Measurements from ENCODE around the gene MSS51. TPM values are rescaled to one million over a fixed set of nuclear protein-coding genes. Genes with fewer than 3 reads are reported as not detected.

The MSS51 gene
- total RNA-seq, 1 experiment from 2014 or later: 2.3 TPM

- no peak overlapping the region for H3K27ac ChIP-seq (ENCODE audit: low read length)
- H3K9me3 ChIP-seq (ENCODE audit: control insufficient read depth, insufficient read depth, low read depth, low read length): no peaks in the 10 kb centered on the region
- ChIA-PET POLR2A (no interaction called here), CTCF (no interaction called here)
- ATAC-seq (no peak), DNase-seq (ENCODE audit: low read depth, low spot score) (no peak)
- no peak for TF ChIP-seq TCF7L2 (IDR thresholded peaks at IDR 0.05; ENCODE audit: low read depth, low read length)
- no peak for TF ChIP-seq CTCF (IDR thresholded peaks at IDR 0.05)
- TF ChIP-seq REST (IDR thresholded peaks at IDR 0.05; ENCODE audit: insufficient read depth in 1 of 2, low read depth in 2 of 2, low read length in 1 of 2): no peak
- no peak for TF ChIP-seq SIN3A (IDR thresholded peaks at IDR 0.05; ENCODE audit: borderline replicate concordance, insufficient read depth, low read depth, low read length)
- in situ Hi-C loops (cut with HindIII; ENCODE audit: low pct_unique_long_range_greater_than_20kb, low sequenced_read_pairs) (no loop called here), intact Hi-C loops (cut with micrococcal nuclease; ENCODE audit: unreplicated experiment) (no loop called here)
- peaks cover 2% of the 10 kb centered on the region; the same call in 1 of the 2 replicates for H3K36me3 ChIP-seq (ENCODE audit: control insufficient read depth, insufficient read depth, low read length)
- no TSS peak for BruUV-seq (replicated peaks)
- no peaks in the 10 kb centered on the region for H3K27me3 ChIP-seq (ENCODE audit: control insufficient read depth, insufficient read depth, low read length)
- no peak overlapping the region for H3K4me3 ChIP-seq (ENCODE audit: low read depth in 2 of 2, low read length in 2 of 2)
- no peaks in the 10 kb centered on the region for H3K4me1 ChIP-seq (ENCODE audit: control insufficient read depth, insufficient read depth, low read length)
Measured at GRCh38 chr10:73446926-73447325, 13.6 kb upstream of the MSS51 start.

- Histone ChIP-seq H3K36me3 (ENCODE audit: control insufficient read depth, insufficient read depth, low read length) (no peaks in the 10 kb centered on the region; the same call in 1 of the 2 replicates), H3K4me3 (ENCODE audit: low read depth in 2 of 2, low read length in 2 of 2) (no peak overlapping the region), H3K4me1 (ENCODE audit: control insufficient read depth, insufficient read depth, low read length) (no peaks in the 10 kb centered on the region), H3K27me3 (ENCODE audit: control insufficient read depth, insufficient read depth, low read length) (no peaks in the 10 kb centered on the region), H3K27ac (ENCODE audit: low read length) (no peak overlapping the region), H3K9me3 (ENCODE audit: control insufficient read depth, insufficient read depth, low read depth, low read length) (no peaks in the 10 kb centered on the region)
- DNase-seq (ENCODE audit: low read depth, low spot score) (no peak), ATAC-seq (no peak)
- ChIA-PET CTCF (no interaction called here), POLR2A (no interaction called here)
- BruUV-seq (replicated peaks): no TSS peak
- intact Hi-C loops (cut with micrococcal nuclease; ENCODE audit: unreplicated experiment): no loop called here
- TF ChIP-seq POLR2AphosphoS5 (IDR thresholded peaks at IDR 0.05; ENCODE audit: low read depth, low read length) (no peak), CTCF (IDR thresholded peaks at IDR 0.05) (no peak), REST (IDR thresholded peaks at IDR 0.05; ENCODE audit: insufficient read depth in 1 of 2, low read depth in 2 of 2, low read length in 1 of 2) (no peak), SIN3A (IDR thresholded peaks at IDR 0.05; ENCODE audit: borderline replicate concordance, insufficient read depth, low read depth, low read length) (no peak), TCF7L2 (IDR thresholded peaks at IDR 0.05; ENCODE audit: low read depth, low read length) (no peak)
- in situ Hi-C loops (cut with HindIII; ENCODE audit: low pct_unique_long_range_greater_than_20kb, low sequenced_read_pairs): no loop called here
Measured at GRCh38 chr10:73444457-73444856, 11.1 kb upstream of the MSS51 start.
